HG03175 (cell line): ENCODE results near the gene ZFYVE21.

Source experiments
- ATAC-seq: cut with Tn5 transposase; IDR thresholded peaks from one replicate; pipeline ENCODE4 v1.9.1; 2021; ENCODE audit warnings: mild to moderate bottlenecking, moderate library complexity; ENCODE audit not compliant: unreplicated experiment

Gene ZFYVE21

GRCh38 chr14:103715052-103716000, at the start of gene ZFYVE21, which contains the start of gene XRCC3:
TSS of gene ZFYVE21 (plus strand) at chr14:103715810. CDS start at chr14:103715842, 32 bp downstream.
TSS of gene XRCC3 (minus strand) at chr14:103715451. CDS start at chr14:103711087, 4,364 bp downstream.
- peak; percentile 96 for ATAC-seq

GRCh38 chr14:103667671-103668070, 47.9 kb upstream of the ZFYVE21 start:
- no peak for ATAC-seq

DNA sequence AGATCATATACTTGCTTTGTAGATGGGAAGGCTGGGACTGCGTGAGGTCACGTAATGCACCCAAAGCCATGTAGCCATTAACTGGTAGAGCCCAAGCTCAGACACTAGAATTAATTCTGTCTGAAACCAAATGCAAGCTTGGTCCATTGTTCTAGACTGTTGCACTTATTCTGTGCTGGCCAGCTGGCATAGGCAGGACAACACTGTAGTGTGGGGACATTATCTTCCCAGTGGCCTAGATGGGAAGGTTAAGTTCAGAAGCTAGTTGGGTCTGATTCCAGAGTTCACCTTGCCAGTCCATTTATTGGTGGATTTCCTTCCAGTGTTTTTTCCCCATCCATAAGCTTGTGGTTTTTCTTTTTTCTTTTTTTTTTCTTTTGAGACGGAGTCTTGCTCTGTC, 47.5 kb upstream of the ZFYVE21 start:
- ATAC-seq, result no peak

- no peak for ATAC-seq
These were observed 46.2 kb upstream of the ZFYVE21 start for GRCh38 chr14:103669370-103669769.

DNA sequence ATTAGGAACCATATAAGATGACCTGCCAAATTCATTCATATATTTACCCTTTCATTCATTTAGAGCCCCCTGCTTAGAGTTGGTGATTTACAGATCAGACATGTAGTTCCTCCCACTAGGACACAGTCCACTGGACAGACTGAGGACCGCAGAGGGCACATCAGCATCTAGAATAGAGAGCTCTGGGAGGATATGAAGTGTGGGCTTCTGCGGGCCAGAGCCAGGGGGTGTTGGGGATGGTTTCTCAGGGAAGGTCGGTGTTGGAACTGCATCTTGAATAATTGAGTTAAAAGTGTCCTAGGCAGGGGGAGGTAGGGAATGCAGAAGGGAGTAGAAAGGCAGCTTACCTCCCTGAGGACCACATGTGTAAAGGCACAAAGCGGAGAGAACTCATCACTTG, 43.7 kb upstream of the ZFYVE21 start:
- ATAC-seq, result no peak

DNA sequence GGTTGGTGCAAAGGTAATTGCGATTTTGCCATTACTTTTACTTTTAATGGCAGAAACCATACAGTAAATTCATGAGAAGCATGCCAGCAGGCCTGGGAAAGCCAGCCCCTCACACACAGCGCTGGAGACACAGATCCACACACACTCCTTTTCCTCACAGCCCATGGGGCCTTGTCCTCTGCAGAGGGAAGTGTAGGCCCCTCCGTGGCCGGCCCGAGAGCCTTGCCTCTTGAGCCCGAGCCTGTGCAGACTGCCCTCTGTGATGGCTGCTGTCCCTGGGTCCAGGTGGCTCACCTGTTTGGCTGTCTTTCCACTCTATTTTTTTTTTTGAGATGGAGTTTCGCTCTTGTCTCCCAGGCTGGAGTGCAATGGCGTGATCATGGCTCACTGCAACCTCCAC, 39.7 kb upstream of the ZFYVE21 start:
- ATAC-seq, result no peak

GRCh38 chr14:103676881-103677675, 38.5 kb upstream of the ZFYVE21 start:
- no peak for ATAC-seq

DNA sequence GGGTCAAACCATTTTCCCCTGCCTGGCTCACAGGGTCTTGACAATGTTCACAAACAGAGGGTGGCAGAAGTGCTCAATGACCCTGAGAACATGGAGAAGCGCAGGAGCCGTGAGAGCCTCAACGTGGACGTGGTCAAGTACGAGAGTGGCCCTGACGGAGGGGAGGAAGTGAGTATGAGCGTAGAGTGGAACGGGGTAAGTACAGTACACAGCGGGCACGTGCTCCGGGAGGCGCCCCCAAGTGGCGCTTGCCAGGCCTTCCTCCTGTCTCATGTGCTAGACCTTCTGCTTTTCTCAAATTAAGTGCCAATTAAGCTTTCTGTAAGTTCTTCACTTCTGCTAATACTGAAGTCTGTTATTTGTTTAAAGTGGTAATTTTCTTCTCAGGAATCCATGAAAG, 36.3 kb upstream of the ZFYVE21 start:
- ATAC-seq, result no peak

DNA sequence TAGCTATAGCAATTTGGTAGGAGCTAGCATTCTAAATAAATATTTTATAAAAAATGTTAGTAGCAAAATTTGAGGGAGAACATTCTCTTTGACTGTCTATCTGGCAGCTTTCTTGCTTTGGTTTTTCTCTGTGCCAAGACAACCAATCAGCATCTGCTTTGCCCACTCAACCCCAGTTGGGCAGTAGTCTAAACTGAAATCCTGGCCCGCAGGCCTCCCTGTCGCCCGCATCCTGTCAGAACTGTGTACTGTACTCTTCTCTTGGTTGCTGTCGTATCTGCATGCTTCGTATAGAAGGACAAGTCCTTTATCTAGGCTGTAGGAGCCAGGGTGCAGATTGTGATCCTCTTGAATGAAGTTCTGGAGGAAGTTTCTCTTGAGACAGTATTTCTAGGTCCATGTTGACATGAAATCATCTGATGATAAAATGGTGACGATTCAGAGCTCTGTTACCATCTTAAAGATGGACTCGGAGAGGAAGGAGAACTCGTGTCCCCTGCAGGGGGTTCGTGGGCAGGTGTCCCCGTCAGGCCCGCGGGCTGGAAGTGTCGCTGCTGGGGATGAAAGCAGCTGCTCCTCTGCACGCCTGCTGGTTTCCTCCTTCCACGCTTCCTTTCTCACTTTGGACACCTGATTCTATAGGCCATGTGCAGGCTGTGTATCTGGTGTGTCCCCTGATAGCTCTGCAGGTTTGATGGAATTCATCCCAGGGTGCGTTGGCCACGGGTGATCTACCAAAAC, 34.9 kb upstream of the ZFYVE21 start:
- ATAC-seq, result no peak

DNA sequence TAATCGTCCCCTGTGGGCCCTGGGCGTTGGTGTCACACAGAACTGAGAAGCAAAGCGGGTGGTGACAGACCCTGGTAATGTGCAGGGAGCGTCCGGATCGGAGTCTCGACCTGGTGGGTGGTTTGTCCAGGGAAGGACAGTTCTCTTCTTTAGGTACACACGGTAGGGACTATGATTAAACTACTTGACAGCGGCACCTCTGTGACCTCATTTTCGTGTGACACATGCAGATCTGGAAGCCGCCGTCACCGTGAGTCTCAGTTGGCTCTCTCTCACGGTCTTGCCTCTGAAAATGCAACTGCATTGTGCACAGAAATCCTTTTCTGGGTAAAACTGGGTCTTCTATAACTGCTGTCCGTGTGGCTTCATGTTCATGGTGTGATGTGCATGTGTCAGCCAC, 32.5 kb upstream of the ZFYVE21 start:
- ATAC-seq, result no peak

DNA sequence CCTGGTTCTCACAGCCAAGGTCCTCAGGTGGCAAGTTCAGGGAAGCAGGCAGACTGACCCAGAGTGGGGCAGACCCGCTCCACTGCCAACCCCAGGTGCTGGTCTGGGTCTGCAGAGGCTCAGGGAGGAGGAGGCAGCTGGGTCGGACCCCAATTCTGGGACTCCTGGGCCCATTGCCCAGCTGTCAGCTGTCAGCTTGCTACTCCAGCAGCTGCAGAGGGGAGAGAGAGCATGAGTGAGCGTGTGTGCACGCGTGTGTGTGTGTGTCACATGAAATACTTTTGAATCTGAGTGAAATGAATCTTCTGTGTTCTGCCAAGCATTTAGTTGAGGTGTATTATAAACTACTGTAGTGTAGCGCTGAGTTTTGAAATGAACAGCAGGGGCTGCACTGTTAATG, 31.1 kb upstream of the ZFYVE21 start:
- ATAC-seq, result no peak

GRCh38 chr14:103684871-103685270, 30.7 kb upstream of the ZFYVE21 start:
- ATAC-seq, result no peak

- no peak for ATAC-seq
These were observed 30.1 kb upstream of the ZFYVE21 start for GRCh38 chr14:103685276-103686211.

GRCh38 chr14:103686831-103687485, 28.7 kb upstream of the ZFYVE21 start:
- ATAC-seq, result no peak

DNA sequence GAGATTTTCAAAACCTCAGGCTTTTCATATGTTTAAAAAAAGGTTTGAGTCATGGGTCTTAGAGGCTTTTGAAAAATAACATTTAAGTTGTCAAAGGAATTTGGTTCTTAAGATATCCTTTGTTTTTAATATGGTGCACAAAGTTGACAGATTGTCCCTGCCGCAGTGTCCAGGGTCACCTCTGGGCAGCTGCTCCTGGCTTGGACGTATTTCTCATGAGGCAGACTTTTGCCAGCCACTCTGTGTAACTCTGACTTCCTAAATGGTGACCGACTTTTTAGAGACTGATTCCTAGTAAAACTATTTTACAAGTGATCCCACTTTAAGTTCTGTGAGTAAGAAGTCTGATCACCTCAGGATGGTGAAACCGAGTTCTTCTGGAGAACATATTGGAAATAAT, 27.9 kb upstream of the ZFYVE21 start:
- no peak for ATAC-seq

DNA sequence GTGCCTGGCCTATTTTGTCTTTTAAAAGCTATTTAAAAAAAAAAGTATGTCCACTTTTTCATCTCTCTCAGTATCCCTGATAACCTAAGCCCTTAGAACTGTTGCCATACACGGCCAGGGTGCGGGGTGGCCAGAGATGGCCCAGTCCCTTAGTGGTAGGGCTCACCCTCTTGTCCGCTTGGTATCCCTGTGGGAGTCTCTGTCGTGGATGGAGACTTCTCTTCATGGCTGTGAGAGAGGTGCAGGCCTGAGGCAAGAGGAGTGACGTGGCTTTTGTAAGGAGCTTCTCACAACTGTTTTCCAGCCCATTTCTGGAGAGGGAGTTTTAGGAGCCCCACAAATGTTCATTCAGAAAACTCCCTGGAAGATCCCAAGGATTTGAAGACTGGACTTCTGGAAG, 27.2 kb upstream of the ZFYVE21 start:
- ATAC-seq, result no peak

DNA sequence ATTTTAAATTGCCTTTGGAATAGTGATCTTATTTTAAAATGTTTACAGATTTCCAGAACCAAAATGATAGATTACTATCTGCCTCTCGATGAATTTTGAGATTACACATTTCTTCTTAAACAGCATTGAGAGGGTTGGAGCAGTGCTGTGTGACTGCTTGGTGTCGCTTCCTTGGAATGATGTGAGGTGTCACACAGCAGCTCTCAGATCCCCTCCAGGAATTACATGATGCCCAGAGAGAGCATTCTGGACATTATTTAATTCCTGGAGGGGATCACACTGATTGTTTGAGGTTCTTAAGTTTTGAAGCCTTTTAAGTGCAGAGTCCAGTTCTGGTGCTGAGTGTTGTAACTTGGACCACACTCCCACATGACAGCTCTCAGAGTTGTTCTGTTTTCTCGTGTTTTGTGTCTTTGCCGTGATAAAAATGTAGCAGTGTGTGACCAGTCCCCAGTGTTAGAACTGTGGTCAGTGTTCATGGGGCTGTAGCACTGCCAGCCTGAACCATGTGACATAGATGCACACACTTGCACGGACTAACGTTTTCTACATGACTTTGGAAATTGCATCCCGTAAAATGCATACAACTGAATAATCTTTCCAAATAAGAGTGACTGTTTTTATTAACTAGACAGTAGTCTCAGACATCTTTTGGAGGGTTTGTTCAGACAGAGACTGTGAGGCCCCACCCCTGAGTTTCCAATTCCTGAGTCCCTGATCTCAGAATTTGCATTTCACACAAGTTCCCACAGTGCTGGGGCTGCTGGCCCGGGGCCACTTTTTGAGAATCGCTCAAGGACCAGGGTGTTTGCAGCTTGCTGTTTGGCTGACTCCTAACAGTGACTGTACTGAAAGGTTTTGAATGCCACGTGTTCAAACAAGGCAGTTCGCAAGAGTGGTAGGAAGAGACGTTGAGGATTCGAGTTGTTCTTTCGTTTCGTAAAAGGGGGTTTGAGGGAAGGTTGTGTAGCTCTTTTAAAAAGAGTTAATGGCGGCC, 26.4 kb upstream of the ZFYVE21 start:
- ATAC-seq, result peak; percentile 74

DNA sequence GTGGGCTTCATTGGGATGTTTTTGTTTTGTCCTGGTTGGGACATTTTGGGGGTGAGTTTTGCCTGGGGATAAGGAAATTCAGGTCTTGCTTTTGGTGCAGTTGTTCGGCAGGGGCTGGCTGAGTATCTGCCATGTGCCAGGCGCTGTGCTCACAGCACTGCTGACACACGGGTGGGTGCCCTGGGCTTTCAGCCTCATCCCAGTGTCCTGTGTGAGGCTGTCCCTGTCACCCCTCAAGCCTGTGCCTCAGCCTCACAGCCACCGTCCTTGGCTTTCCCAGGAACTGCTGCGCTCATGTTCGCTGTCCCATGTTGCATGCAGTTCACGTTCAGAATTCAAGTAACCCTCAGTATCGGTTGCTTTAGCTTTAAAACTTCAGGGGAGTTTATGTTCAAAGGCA, 25.3 kb upstream of the ZFYVE21 start:
- no peak for ATAC-seq
